Measurements from ENCODE around the gene SHANK1. TPM values are rescaled to one million over a fixed set of nuclear protein-coding genes. Genes with fewer than 3 reads are reported as not detected.

The SHANK1 gene
- total RNA-seq, 1 experiment from 2014 or later = 0.47 TPM

DNA sequence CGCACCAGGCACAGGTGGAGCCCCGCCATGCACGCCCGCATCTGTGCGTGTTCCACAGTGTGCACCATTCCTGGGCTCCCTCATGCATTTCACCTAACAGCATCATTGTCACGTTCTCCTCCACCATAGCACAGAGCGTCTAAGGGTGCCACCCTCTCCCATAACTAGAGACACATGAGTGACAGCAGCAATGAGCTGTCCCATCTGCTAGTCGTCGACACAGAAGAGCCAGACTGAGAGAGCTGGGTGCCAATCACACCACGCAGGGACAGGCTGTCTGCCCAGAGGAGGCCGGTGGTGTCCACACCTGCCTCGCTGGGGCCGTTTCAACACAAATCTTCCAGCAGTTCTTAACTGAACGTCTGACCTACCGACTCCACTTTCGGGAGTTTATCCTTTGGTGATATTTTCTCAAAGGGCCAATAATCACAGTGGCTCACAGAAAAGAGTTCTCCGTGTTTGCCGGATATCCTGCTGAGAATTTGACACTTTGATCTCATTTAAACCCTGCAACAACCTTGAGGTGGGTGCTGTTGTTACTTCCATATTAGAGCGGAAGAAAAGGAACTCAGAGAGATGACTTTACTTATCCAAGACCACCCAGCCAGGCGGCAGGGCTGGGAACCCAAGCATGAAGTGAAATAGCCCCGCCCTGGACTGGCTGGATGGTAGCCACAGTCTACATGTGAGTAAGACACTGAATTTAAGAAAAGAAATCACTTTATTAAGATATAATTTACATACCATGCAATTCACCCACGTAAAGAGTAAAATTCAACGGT is 19.7 kb upstream of the SHANK1 start:
- H3K4me1 ChIP-seq (ENCODE audit: insufficient read depth, low read length) = no peaks in the 10 kb centered on the region
- TF ChIP-seq, protein P1, sequence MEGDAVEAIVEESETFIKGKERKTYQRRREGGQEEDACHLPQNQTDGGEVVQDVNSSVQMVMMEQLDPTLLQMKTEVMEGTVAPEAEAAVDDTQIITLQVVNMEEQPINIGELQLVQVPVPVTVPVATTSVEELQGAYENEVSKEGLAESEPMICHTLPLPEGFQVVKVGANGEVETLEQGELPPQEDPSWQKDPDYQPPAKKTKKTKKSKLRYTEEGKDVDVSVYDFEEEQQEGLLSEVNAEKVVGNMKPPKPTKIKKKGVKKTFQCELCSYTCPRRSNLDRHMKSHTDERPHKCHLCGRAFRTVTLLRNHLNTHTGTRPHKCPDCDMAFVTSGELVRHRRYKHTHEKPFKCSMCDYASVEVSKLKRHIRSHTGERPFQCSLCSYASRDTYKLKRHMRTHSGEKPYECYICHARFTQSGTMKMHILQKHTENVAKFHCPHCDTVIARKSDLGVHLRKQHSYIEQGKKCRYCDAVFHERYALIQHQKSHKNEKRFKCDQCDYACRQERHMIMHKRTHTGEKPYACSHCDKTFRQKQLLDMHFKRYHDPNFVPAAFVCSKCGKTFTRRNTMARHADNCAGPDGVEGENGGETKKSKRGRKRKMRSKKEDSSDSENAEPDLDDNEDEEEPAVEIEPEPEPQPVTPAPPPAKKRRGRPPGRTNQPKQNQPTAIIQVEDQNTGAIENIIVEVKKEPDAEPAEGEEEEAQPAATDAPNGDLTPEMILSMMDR (conservative IDR thresholded peaks at IDR 0.05; ENCODE audit: low read depth, low read length) = no peak
- no peak for TF ChIP-seq EZH2phosphoT487 (IDR thresholded peaks at IDR 0.05; ENCODE audit: borderline replicate concordance, low read length)
- no peak for TF ChIP-seq EZH2 (IDR thresholded peaks at IDR 0.05; ENCODE audit: low read length, unreplicated experiment)
- no peaks in the 10 kb centered on the region for H3K9me3 ChIP-seq (ENCODE audit: low read length)
- H3K4me2 ChIP-seq (ENCODE audit: low read length) = no peak overlapping the region
- no peaks in the 10 kb centered on the region for H3K9me2 ChIP-seq (replicated peaks; ENCODE audit: low read length)
- no peaks in the 10 kb centered on the region for H4K20me1 ChIP-seq (ENCODE audit: low read length)
- H3K9ac ChIP-seq (ENCODE audit: low read length) = no peak overlapping the region
- H3K79me2 ChIP-seq (ENCODE audit: low read length) = no peaks in the 10 kb centered on the region
- H3F3A ChIP-seq (ENCODE audit: low read length, unreplicated experiment) = no peaks in the 10 kb centered on the region
- POLR2A ChIA-PET (ENCODE audit: unreplicated experiment) = no interaction called here
- intact Hi-C loops (cut with micrococcal nuclease) = no loop called here
- DNase-seq (no peak), ATAC-seq (no peak)
- CTCF ChIA-PET = no interaction called here
- H3K4me3 ChIP-seq (ENCODE audit: low read length) = no peak overlapping the region
- H3K27me3 ChIP-seq (ENCODE audit: low read length) = peaks cover 71% of the 10 kb centered on the region
- no TSS peak for BruUV-seq (replicated peaks)
- no peaks in the 10 kb centered on the region for H3K36me3 ChIP-seq (ENCODE audit: low read depth, low read length)
- no peak overlapping the region for H3K27ac ChIP-seq (ENCODE audit: low read length)
- no peak overlapping the region for H2AFZ ChIP-seq (ENCODE audit: low read length)

DNA sequence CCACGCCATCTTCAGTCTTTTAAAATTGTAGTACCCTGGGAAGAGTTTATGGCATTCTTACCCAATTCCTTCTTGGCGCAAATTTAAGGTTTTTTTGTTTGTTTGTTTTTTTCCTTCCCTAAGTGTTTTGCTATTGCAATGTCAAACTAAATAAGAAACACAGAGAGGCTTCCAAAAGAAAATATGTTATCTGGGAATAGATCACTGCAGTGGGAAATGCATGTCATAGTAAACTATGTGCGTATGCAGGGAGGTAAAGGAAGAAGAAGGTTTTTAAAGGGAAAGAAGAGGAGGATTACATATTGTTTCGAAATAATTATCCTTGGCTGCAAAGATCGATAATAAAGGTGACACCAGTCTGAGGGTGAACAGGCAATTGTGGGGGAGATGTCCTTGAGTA is 16.7 kb upstream of the SHANK1 start:
- no peak overlapping the region for H3K4me3 ChIP-seq (ENCODE audit: low read length)
- CTCF ChIA-PET = no interaction called here
- H4K20me1 ChIP-seq (ENCODE audit: low read length) = no peaks in the 10 kb centered on the region
- H3F3A ChIP-seq (ENCODE audit: low read length, unreplicated experiment) = no peaks in the 10 kb centered on the region
- no peak for TF ChIP-seq EZH2 (IDR thresholded peaks at IDR 0.05; ENCODE audit: low read length, unreplicated experiment)
- H3K9me2 ChIP-seq (replicated peaks; ENCODE audit: low read length) = no peaks in the 10 kb centered on the region
- H3K9ac ChIP-seq (ENCODE audit: low read length) = no peak overlapping the region
- no peaks in the 10 kb centered on the region for H3K9me3 ChIP-seq (ENCODE audit: low read length)
- POLR2A ChIA-PET (ENCODE audit: unreplicated experiment) = no interaction called here
- no TSS peak for BruUV-seq (replicated peaks)
- no peaks in the 10 kb centered on the region for H3K36me3 ChIP-seq (ENCODE audit: low read depth, low read length)
- no peaks in the 10 kb centered on the region for H3K4me1 ChIP-seq (ENCODE audit: insufficient read depth, low read length)
- H2AFZ ChIP-seq (ENCODE audit: low read length) = no peak overlapping the region
- H3K79me2 ChIP-seq (ENCODE audit: low read length) = no peaks in the 10 kb centered on the region
- intact Hi-C loops (cut with micrococcal nuclease) = no loop called here
- no peak for ATAC-seq
- peaks cover 80% of the 10 kb centered on the region for H3K27me3 ChIP-seq (ENCODE audit: low read length)
- no peak for DNase-seq
- H3K27ac ChIP-seq (ENCODE audit: low read length) = no peak overlapping the region
- no peak overlapping the region for H3K4me2 ChIP-seq (ENCODE audit: low read length)

DNA sequence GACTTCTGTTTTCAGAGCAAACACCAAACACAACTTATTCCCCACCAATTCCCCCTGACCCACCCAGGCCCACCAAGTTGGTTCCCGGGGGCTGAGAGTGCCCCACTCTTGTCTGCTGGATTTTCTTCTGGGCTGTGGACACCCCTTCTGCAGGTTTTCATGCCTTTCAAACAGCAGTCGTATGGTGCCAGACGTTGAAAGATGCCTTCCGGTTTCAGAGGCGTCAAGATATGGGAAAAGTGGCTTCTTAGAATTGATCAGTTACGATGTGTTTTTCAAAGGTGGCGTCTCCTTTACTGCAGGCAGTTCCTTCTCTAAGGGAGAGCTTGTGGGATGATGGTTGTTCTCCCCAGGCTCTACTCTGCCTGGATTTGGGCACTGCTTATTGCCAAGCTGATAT is 16.3 kb upstream of the SHANK1 start:
- Histone ChIP-seq H3K9ac (ENCODE audit: low read length) (no peak overlapping the region), H3K4me1 (ENCODE audit: insufficient read depth, low read length) (no peaks in the 10 kb centered on the region), H3K36me3 (ENCODE audit: low read depth, low read length) (no peaks in the 10 kb centered on the region), H3K4me2 (ENCODE audit: low read length) (no peak overlapping the region), H3K27me3 (ENCODE audit: low read length) (peaks cover 76% of the 10 kb centered on the region), H3K4me3 (ENCODE audit: low read length) (no peak overlapping the region), H3K27ac (ENCODE audit: low read length) (no peak overlapping the region), H3K9me2 (replicated peaks; ENCODE audit: low read length) (no peaks in the 10 kb centered on the region), H3K9me3 (ENCODE audit: low read length) (no peaks in the 10 kb centered on the region), H4K20me1 (ENCODE audit: low read length) (no peaks in the 10 kb centered on the region), H3K79me2 (ENCODE audit: low read length) (no peaks in the 10 kb centered on the region), H3F3A (ENCODE audit: low read length, unreplicated experiment) (no peaks in the 10 kb centered on the region), H2AFZ (ENCODE audit: low read length) (no peak overlapping the region)
- DNase-seq (no peak), ATAC-seq (no peak)
- no TSS peak for BruUV-seq (replicated peaks)
- TF ChIP-seq EZH2 (IDR thresholded peaks at IDR 0.05; ENCODE audit: low read length, unreplicated experiment) = no peak
- TF ChIP-seq EZH2phosphoT487 (IDR thresholded peaks at IDR 0.05; ENCODE audit: borderline replicate concordance, low read length) = no peak
- TF ChIP-seq, protein P1 (conservative IDR thresholded peaks at IDR 0.05; ENCODE audit: low read depth, low read length) = no peak
- intact Hi-C loops (cut with micrococcal nuclease) = no loop called here
- ChIA-PET POLR2A (ENCODE audit: unreplicated experiment) (no interaction called here), CTCF (no interaction called here)
